OCI-M2 (cell line): Measurements from ENCODE around the gene ZBTB16.

Source experiments
- DNase-seq: peaks from one replicate; lab custom pipeline; 2025; ENCODE audit not compliant: unreplicated experiment; lab: John Stamatoyannopoulos, UW

ZBTB16 gene

GRCh38 chr11:114106047-114106446 lies 46.5 kb downstream of the ZBTB16 start:
- no peak for DNase-seq

GRCh38 chr11:114106986-114107385 lies 47.5 kb downstream of the ZBTB16 start:
- no peak for DNase-seq

GRCh38 chr11:114108501-114109205 lies 49.1 kb downstream of the ZBTB16 start:
- no peak for DNase-seq

GRCh38 chr11:114109206-114110090 lies 49.9 kb downstream of the ZBTB16 start:
- no peak for DNase-seq

DNA sequence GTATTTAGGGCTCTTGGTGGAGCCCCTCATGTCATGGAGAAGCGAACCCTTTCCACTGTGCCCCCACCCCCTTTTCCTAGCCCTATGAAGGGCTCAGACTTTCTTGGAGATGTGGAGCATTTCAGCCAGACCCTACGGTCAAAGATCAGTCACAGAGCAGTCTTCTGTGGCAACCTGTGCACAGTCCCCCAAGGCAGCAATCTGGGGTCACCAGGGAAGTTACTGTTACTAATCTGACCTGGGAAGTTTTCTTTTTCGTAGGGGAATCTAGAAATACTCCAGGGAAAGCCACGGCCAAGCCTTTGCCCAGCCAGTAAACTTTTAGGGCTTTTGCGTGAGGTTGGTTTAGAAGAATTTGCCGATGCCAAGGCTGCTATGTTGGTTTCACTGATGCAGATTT lies 50.6 kb downstream of the ZBTB16 start:
- DNase-seq = no peak

DNA sequence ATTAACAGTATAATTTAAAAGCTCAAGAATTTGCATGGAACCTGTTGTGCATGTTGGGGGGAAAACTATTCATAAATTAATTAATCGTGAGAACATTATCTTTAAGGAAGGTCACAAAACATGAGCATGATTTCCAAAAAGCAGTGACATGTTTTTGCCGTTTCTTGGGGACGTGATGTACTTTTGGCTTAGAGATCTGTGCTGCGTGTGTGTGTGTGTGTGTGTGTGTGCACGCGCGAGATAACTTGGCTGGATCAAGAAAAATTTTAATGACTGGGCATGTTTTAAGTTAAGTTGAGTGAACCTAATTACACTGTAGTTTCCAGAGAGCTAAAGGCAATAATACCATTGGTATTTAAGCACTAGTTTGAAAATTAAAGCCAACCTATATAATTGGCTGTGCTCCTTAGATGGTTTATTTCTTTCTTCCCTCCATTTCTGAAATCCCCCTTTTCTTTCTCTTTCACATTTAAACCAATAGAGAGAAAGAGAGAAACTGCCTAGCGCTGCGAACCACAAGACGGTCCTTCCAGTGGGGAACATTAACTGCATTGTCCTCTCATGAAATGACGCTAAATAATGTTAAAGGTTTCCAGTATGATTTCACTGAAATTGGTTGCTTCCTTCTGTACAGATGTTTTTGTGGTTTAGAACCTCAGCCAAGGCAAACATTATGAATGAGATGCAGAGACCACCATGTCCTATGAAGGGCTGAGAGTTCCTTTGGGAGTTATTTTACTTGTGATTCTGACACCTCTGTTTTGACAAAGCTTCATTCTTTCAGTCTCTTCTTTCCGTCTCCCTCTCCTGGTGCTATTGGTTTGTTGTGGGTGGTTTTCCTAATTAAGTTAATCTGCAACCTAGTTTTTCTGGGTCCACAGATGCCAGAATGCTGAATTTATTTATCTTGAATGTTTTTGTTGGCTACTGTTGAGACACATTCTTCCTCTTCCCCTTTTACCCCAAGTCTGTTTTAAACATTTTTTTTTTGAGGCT lies 51.7 kb downstream of the ZBTB16 start:
- no peak for DNase-seq

- no peak for DNase-seq
Observed at GRCh38 chr11:114115451-114115928, 56.0 kb downstream of the ZBTB16 start.

DNA sequence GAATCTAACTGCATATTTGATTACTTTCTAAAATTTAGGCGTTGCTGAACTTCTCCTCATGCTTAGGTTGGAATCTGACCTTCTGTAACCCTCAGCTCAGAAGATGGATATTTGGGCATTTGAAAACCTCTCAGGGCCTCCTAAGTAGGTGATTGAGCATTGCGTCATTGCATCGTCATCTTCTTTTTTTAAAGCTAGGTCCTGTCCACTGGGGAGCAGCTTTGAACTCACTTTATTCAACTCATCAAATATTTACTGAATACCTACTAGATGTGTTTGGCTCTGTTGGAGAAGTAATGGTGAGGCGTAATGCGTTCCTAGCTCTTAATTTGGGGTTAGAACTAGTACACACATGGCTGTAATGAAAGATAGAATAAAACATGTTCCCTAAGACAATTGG lies 56.8 kb downstream of the ZBTB16 start:
- DNase-seq = no peak

GRCh38 chr11:114116800-114117199 lies 57.3 kb downstream of the ZBTB16 start:
- DNase-seq = no peak

- no peak for DNase-seq
Observed at GRCh38 chr11:114120606-114121005, 61.1 kb downstream of the ZBTB16 start.

DNA sequence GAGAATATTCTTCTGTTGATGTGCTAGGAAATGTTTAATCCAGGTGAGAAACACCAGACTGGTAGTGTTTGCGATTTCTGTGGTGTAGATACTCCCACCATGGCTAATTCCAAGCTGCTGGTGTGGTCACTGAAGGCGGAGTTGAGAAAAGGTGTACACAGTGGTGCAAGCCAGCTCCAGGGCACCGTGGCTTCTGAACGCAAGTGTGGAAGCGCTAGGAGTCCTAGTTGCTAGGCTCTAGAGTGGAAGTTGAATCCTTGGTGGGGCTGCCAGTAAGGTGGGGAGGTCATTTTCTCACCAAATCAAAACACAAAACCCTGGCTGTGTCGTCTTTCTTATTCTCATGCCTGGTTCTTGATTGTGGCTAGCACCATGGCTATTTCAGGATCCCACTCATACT lies 61.6 kb downstream of the ZBTB16 start:
- DNase-seq = no peak

- no peak for DNase-seq
Observed at GRCh38 chr11:114121804-114122504, 62.4 kb downstream of the ZBTB16 start.

- no peak for DNase-seq
Observed at GRCh38 chr11:114122686-114123085, 63.2 kb downstream of the ZBTB16 start.

DNA sequence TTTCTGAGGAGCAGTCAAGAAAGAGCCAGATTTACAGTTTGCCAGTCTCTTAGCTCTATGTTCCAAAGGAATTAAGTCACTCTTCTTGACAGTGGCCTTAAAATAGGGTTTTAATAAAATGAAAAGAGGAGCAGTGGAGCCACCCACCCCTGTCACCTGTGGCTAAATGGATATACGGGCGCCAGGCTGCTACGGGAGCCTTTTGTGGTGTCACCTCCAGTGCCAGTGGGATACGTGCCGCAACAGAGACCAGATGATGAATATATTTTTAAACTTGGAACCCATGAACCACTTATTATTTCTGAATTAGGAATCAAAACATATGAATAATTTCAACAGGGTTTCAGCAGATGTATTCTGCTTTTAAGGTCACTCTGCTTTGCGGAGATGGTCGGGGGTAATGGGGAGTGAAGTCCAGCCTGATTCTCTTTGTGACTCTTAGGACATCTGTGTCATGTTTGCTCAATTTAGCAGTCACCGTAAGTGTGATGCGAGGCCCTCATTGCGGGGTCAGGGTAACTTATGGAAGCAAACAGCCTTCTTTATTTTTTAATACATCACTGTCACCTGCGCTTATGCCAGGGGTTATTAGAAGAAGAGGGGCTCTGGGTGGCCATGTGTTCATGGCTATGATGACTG lies 64.3 kb downstream of the ZBTB16 start:
- DNase-seq = no peak

GRCh38 chr11:114124601-114125144 lies 65.2 kb downstream of the ZBTB16 start:
- no peak for DNase-seq

DNA sequence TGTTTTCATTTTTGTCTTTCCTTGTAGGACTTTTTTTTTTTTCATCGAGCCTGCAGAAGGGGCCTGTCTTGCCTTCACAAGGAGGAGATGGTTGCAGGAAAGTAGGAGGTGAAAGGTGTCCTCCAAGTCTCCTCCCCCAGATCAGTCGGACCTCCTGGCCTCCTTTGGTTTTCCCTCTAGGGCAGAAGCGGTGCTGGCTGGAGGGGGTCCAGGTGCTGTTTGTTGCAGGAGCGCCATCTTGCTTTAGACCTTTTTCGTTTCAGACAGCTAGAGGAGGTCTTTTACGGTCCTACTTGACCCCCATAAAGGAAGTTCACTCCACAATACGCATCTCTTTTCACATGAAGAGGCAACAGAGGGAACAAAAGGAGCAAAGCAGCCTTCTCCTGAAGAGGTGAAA lies 66.0 kb downstream of the ZBTB16 start:
- no peak for DNase-seq

GRCh38 chr11:114125959-114126358 lies 66.4 kb downstream of the ZBTB16 start:
- no peak for DNase-seq

DNA sequence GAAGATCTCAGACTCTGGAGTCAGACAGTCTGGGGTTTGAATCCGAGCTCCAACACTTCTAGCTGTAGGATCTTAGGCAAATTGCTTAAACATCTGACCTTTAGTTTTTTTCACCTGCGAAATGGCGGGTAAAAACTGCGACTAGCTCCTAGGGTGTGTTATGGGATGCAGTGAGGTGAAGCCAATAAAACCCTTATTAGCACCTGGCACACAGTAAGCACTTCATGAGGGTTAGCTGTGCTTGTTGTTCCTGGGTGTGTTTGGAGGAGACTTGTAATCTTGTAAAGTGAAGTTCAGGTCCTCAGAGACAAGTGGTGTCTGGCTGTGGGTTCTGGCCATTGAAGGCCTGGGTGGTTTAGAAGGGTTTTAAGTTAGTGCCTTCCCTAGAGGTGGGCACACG lies 68.9 kb downstream of the ZBTB16 start:
- no peak for DNase-seq

- DNase-seq = no peak
Observed at GRCh38 chr11:114129142-114129541, 69.6 kb downstream of the ZBTB16 start.

GRCh38 chr11:114129699-114130098 lies 70.2 kb downstream of the ZBTB16 start:
- no peak for DNase-seq
